Measurements from ENCODE around the gene GNAS-AS1.
A peak's percentile ranks its signal among the peaks of the same experiment; 100 is the strongest.

GNAS-AS1 gene

GRCh38 chr20:58884966-58885365, 34.3 kb upstream of the GNAS-AS1 start:
- no peak for DNase-seq (ENCODE audit: low spot score)

GRCh38 chr20:58883241-58883691, 32.6 kb upstream of the GNAS-AS1 start:
- DNase-seq (ENCODE audit: low spot score): no peak

- no peak for DNase-seq (ENCODE audit: low spot score)
These were observed 32.0 kb upstream of the GNAS-AS1 start for GRCh38 chr20:58882704-58883089.

- DNase-seq (ENCODE audit: low spot score): no peak
These were observed 30.5 kb upstream of the GNAS-AS1 start for GRCh38 chr20:58880994-58881752.

- no peak for DNase-seq (ENCODE audit: low spot score)
These were observed 29.7 kb upstream of the GNAS-AS1 start for GRCh38 chr20:58880441-58880840.

- no peak for DNase-seq (ENCODE audit: low spot score)
These were observed 27.7 kb upstream of the GNAS-AS1 start for GRCh38 chr20:58878399-58878798.

- DNase-seq (ENCODE audit: low spot score): no peak
These were observed 27.3 kb upstream of the GNAS-AS1 start for GRCh38 chr20:58877976-58878360.

GRCh38 chr20:58877050-58877975, 26.6 kb upstream of the GNAS-AS1 start:
- DNase-seq (ENCODE audit: low spot score): no peak

GRCh38 chr20:58876437-58876836, 25.7 kb upstream of the GNAS-AS1 start:
- DNase-seq (ENCODE audit: low spot score): no peak

GRCh38 chr20:58875541-58876134, 24.9 kb upstream of the GNAS-AS1 start:
- no peak for DNase-seq (ENCODE audit: low spot score)

- no peak for DNase-seq (ENCODE audit: low spot score)
These were observed 24.4 kb upstream of the GNAS-AS1 start for GRCh38 chr20:58875111-58875510.

GRCh38 chr20:58874469-58874868, 23.8 kb upstream of the GNAS-AS1 start:
- no peak for DNase-seq (ENCODE audit: low spot score)

GRCh38 chr20:58871533-58872102, 20.9 kb upstream of the GNAS-AS1 start:
- DNase-seq (ENCODE audit: low spot score): no peak

- peak; percentile 85 for DNase-seq (ENCODE audit: low spot score)
These were observed 19.8 kb upstream of the GNAS-AS1 start for GRCh38 chr20:58870293-58871014.

GRCh38 chr20:58869662-58870227, 19.0 kb upstream of the GNAS-AS1 start:
- no peak for DNase-seq (ENCODE audit: low spot score)

- DNase-seq (ENCODE audit: low spot score): peak; percentile 65
These were observed 18.1 kb upstream of the GNAS-AS1 start for GRCh38 chr20:58868795-58869194.

GRCh38 chr20:58867211-58867610, 16.5 kb upstream of the GNAS-AS1 start:
- DNase-seq (ENCODE audit: low spot score): no peak

GRCh38 chr20:58865843-58866242, 15.1 kb upstream of the GNAS-AS1 start:
- no peak for DNase-seq (ENCODE audit: low spot score)

GRCh38 chr20:58864346-58864745, 13.6 kb upstream of the GNAS-AS1 start:
- DNase-seq (ENCODE audit: low spot score): peak; percentile 35

- DNase-seq (ENCODE audit: low spot score): no peak
These were observed 12.5 kb upstream of the GNAS-AS1 start for GRCh38 chr20:58863044-58863790.
